ENCODE results near the gene C10orf53.

C10orf53 gene

GRCh38 chr10:49650724-49651034, 28.8 kb upstream of the C10orf53 start:
- DNase-seq (ENCODE audit: low read depth, low spot score) = no peak
- TF ChIP-seq EZH2 (IDR thresholded peaks at IDR 0.05) (no peak), FOXP2 (optimal IDR thresholded peaks at IDR 0.05; ENCODE audit: control extremely low read depth, extremely low read length, insufficient read depth) (no peak), POLR2AphosphoS5 (IDR thresholded peaks at IDR 0.05; ENCODE audit: borderline replicate concordance, low read depth, low read length) (no peak)
- H3K36me3 ChIP-seq (ENCODE audit: insufficient read depth, low read length) = no peaks in the 10 kb centered on the region
- H3K9ac ChIP-seq (ENCODE audit: insufficient read length) = no peak overlapping the region
- no peak overlapping the region for H3K4me3 ChIP-seq
- no peaks in the 10 kb centered on the region for H3K9me3 ChIP-seq (ENCODE audit: low read depth, low read length)
- H3K27ac ChIP-seq = no peak overlapping the region

GRCh38 chr10:49651039-49651835, 28.2 kb upstream of the C10orf53 start:
- H3K36me3 ChIP-seq (ENCODE audit: insufficient read depth, low read length) = no peaks in the 10 kb centered on the region
- H3K9me3 ChIP-seq (ENCODE audit: low read depth, low read length) = no peaks in the 10 kb centered on the region
- no peak overlapping the region for H3K4me3 ChIP-seq
- TF ChIP-seq EZH2 (IDR thresholded peaks at IDR 0.05) (no peak), POLR2AphosphoS5 (IDR thresholded peaks at IDR 0.05; ENCODE audit: borderline replicate concordance, low read depth, low read length) (no peak), FOXP2 (optimal IDR thresholded peaks at IDR 0.05; ENCODE audit: control extremely low read depth, extremely low read length, insufficient read depth) (no peak)
- H3K27ac ChIP-seq = no peak overlapping the region
- no peak for DNase-seq (ENCODE audit: low read depth, low spot score)
- no peak overlapping the region for H3K9ac ChIP-seq (ENCODE audit: insufficient read length)

GRCh38 chr10:49651917-49652316, 27.5 kb upstream of the C10orf53 start:
- no peak overlapping the region for H3K9ac ChIP-seq (ENCODE audit: insufficient read length)
- H3K27ac ChIP-seq = no peak overlapping the region
- H3K36me3 ChIP-seq (ENCODE audit: insufficient read depth, low read length) = no peaks in the 10 kb centered on the region
- DNase-seq (ENCODE audit: low read depth, low spot score) = no peak
- no peak overlapping the region for H3K4me3 ChIP-seq
- no peaks in the 10 kb centered on the region for H3K9me3 ChIP-seq (ENCODE audit: low read depth, low read length)
- TF ChIP-seq EZH2 (IDR thresholded peaks at IDR 0.05) (no peak), FOXP2 (optimal IDR thresholded peaks at IDR 0.05; ENCODE audit: control extremely low read depth, extremely low read length, insufficient read depth) (no peak), POLR2AphosphoS5 (IDR thresholded peaks at IDR 0.05; ENCODE audit: borderline replicate concordance, low read depth, low read length) (no peak)

- H3K9ac ChIP-seq (ENCODE audit: insufficient read length) = no peak overlapping the region
- H3K4me3 ChIP-seq = no peak overlapping the region
- no peak overlapping the region for H3K27ac ChIP-seq
- no peaks in the 10 kb centered on the region for H3K9me3 ChIP-seq (ENCODE audit: low read depth, low read length)
- TF ChIP-seq POLR2AphosphoS5 (IDR thresholded peaks at IDR 0.05; ENCODE audit: borderline replicate concordance, low read depth, low read length) (no peak), FOXP2 (optimal IDR thresholded peaks at IDR 0.05; ENCODE audit: control extremely low read depth, extremely low read length, insufficient read depth) (no peak), EZH2 (IDR thresholded peaks at IDR 0.05) (no peak)
- no peaks in the 10 kb centered on the region for H3K36me3 ChIP-seq (ENCODE audit: insufficient read depth, low read length)
- no peak for DNase-seq (ENCODE audit: low read depth, low spot score)
Observed at GRCh38 chr10:49652421-49653272, 26.8 kb upstream of the C10orf53 start.

- Histone ChIP-seq H3K9me3 (ENCODE audit: low read depth, low read length) (no peaks in the 10 kb centered on the region), H3K9ac (ENCODE audit: insufficient read length) (no peak overlapping the region), H3K4me3 (no peak overlapping the region), H3K36me3 (ENCODE audit: insufficient read depth, low read length) (no peaks in the 10 kb centered on the region), H3K27ac (no peak overlapping the region)
- DNase-seq (ENCODE audit: low read depth, low spot score) = no peak
- TF ChIP-seq EZH2 (IDR thresholded peaks at IDR 0.05) = no peak
Observed at GRCh38 chr10:49653273-49653929, 26.1 kb upstream of the C10orf53 start.

- Histone ChIP-seq H3K36me3 (ENCODE audit: insufficient read depth, low read length) (no peaks in the 10 kb centered on the region), H3K27ac (no peak overlapping the region), H3K9me3 (ENCODE audit: low read depth, low read length) (no peaks in the 10 kb centered on the region), H3K4me3 (no peak overlapping the region), H3K9ac (ENCODE audit: insufficient read length) (no peak overlapping the region)
- DNase-seq (ENCODE audit: low read depth, low spot score) = no peak
- TF ChIP-seq EZH2 (IDR thresholded peaks at IDR 0.05) = no peak
- no peak for TF ChIP-seq FOXP2 (optimal IDR thresholded peaks at IDR 0.05; ENCODE audit: control extremely low read depth, extremely low read length, insufficient read depth)
- no peak for TF ChIP-seq POLR2AphosphoS5 (IDR thresholded peaks at IDR 0.05; ENCODE audit: borderline replicate concordance, low read depth, low read length)
Observed at GRCh38 chr10:49654036-49654693, 25.3 kb upstream of the C10orf53 start.

GRCh38 chr10:49655099-49655498, 24.4 kb upstream of the C10orf53 start:
- no peaks in the 10 kb centered on the region for H3K9me3 ChIP-seq (ENCODE audit: low read depth, low read length)
- no peak overlapping the region for H3K4me3 ChIP-seq
- no peak for TF ChIP-seq POLR2AphosphoS5 (IDR thresholded peaks at IDR 0.05; ENCODE audit: borderline replicate concordance, low read depth, low read length)
- TF ChIP-seq EZH2 (IDR thresholded peaks at IDR 0.05) = no peak
- no peak for TF ChIP-seq FOXP2 (optimal IDR thresholded peaks at IDR 0.05; ENCODE audit: control extremely low read depth, extremely low read length, insufficient read depth)
- no peak overlapping the region for H3K27ac ChIP-seq
- no peak overlapping the region for H3K9ac ChIP-seq (ENCODE audit: insufficient read length)
- H3K36me3 ChIP-seq (ENCODE audit: insufficient read depth, low read length) = no peaks in the 10 kb centered on the region
- no peak for DNase-seq (ENCODE audit: low read depth, low spot score)
